Fibroblast of skin of back (primary cell): Measurements from ENCODE around the gene FAM184B. TPM values are rescaled to one million over a fixed set of nuclear protein-coding genes. Genes with fewer than 3 reads are reported as not detected.

Experiments used
- DNase-seq: peaks from one replicate; pipeline ENCODE4 v3.0.0-alpha.2; 2013
- polyA plus RNA-seq, 2 experiments: library from polyadenylated mRNA; unstranded; fragments of 120-200 nt; gene quantifications; one replicate each; pipeline ENCODE4 v1.2.1, GENCODE V29; 2013; ENCODE audit not compliant: insufficient read length in 2 of 2

Gene FAM184B
- 0.05 TPM for polyA plus RNA-seq (2013, experiment 1 of 2; ENCODE audit: insufficient read length)
- 0.04 TPM for polyA plus RNA-seq (2013, experiment 2 of 2; ENCODE audit: insufficient read length)

- no peak for DNase-seq
Measured at GRCh38 chr4:17781300-17782287, at the start of gene FAM184B. Gene FAM184B, minus strand, starts transcription at chr4:17781621. Its CDS starts 322 bp downstream, at chr4:17781299.

GRCh38 chr4:17823871-17824669, 42.6 kb upstream of the FAM184B start:
- no peak for DNase-seq

GRCh38 chr4:17817027-17817426, 35.6 kb upstream of the FAM184B start:
- peak; percentile 72 for DNase-seq

- DNase-seq: no peak
Measured at GRCh38 chr4:17816142-17816541, 34.7 kb upstream of the FAM184B start.

GRCh38 chr4:17814140-17814539, 32.7 kb upstream of the FAM184B start:
- DNase-seq: peak; percentile 54

GRCh38 chr4:17812801-17813200, 31.4 kb upstream of the FAM184B start:
- no peak for DNase-seq

- no peak for DNase-seq
Measured at GRCh38 chr4:17812125-17812524, 30.7 kb upstream of the FAM184B start.

- DNase-seq: no peak
Measured at GRCh38 chr4:17811078-17811603, 29.7 kb upstream of the FAM184B start.

- DNase-seq: peak; percentile 99
Measured at GRCh38 chr4:17810260-17811077, 29.0 kb upstream of the FAM184B start, which contains the start of the genes DCAF16 and NCAPG. Gene DCAF16, minus strand, starts transcription at chr4:17810757. Its CDS starts 6,616 bp downstream, at chr4:17804141. Gene NCAPG, plus strand, starts transcription at chr4:17810979. Its CDS starts 99 bp downstream, at chr4:17811078.

- no peak for DNase-seq
Measured at GRCh38 chr4:17809667-17810066, 28.2 kb upstream of the FAM184B start.

GRCh38 chr4:17807446-17807845, 26.0 kb upstream of the FAM184B start:
- peak; percentile 17 for DNase-seq

- no peak for DNase-seq
Measured at GRCh38 chr4:17805580-17806155, 24.2 kb upstream of the FAM184B start.

- DNase-seq: no peak
Measured at GRCh38 chr4:17797808-17798207, 16.4 kb upstream of the FAM184B start.

- DNase-seq: no peak
Measured at GRCh38 chr4:17794730-17795129, 13.3 kb upstream of the FAM184B start.

- no peak for DNase-seq
Measured at GRCh38 chr4:17788956-17789355, 7.5 kb upstream of the FAM184B start.

- DNase-seq: peak; percentile 46
Measured at GRCh38 chr4:17787315-17787714, 5.9 kb upstream of the FAM184B start.

GRCh38 chr4:17786567-17786966, 5.1 kb upstream of the FAM184B start:
- DNase-seq: no peak

GRCh38 chr4:17785858-17786257, 4.4 kb upstream of the FAM184B start:
- no peak for DNase-seq

GRCh38 chr4:17780501-17781299, 721 bp downstream of the FAM184B start:
- peak; percentile 53 for DNase-seq

GRCh38 chr4:17778431-17778830, 3.0 kb downstream of the FAM184B start:
- DNase-seq: no peak
